Loucy (cell line): ENCODE measurements around the gene ZNF282.

Source experiments
- H2AFZ ChIP-seq: fragments of 200-600 bp; sonication (generic); 2 replicates; pipeline ENCODE4 v1.6.0; 2016; ENCODE audit warnings: antibody characterized with exemption, mild to moderate bottlenecking, low read length, moderate library complexity
- H3F3A ChIP-seq: fragments of 200-600 bp; 2 replicates; pipeline ENCODE4 v1.6.0; 2016; ENCODE audit warnings: antibody characterized with exemption, low read depth, mild to moderate bottlenecking
- H3K27me3 ChIP-seq: fragments of 200-600 bp; sonication (generic); 2 replicates; pipeline ENCODE4 v1.6.1; 2014; ENCODE audit warnings: low read length, mild to moderate bottlenecking; ENCODE audit not compliant: insufficient read depth, poor library complexity, severe bottlenecking
- H3K36me3 ChIP-seq: fragments of 200-600 bp; sonication (generic); 2 replicates; pipeline ENCODE4 v1.6.1; 2016; ENCODE audit warnings: low read length; ENCODE audit not compliant: insufficient read depth
- H3K4me1 ChIP-seq: fragments of 200-600 bp; sonication (generic); 2 replicates; pipeline ENCODE4 v1.5.1; 2014; ENCODE audit warnings: low read length, mild to moderate bottlenecking; ENCODE audit not compliant: insufficient read depth, poor library complexity, severe bottlenecking
- H3K4me2 ChIP-seq: fragments of 200-600 bp; sonication (generic); 2 replicates; pipeline ENCODE4 v1.6.0; 2014; ENCODE audit warnings: antibody characterized with exemption, low read length, low read depth, mild to moderate bottlenecking; ENCODE audit not compliant: poor library complexity, severe bottlenecking
- H3K4me3 ChIP-seq: fragments of 200-600 bp; sonication (generic); 2 replicates; pipeline ENCODE4 v1.5.1; 2014; ENCODE audit warnings: low read length, mild to moderate bottlenecking, mixed read lengths; ENCODE audit not compliant: poor library complexity, severe bottlenecking
- H3K79me2 ChIP-seq: fragments of 200-600 bp; sonication (generic); 2 replicates; pipeline ENCODE4 v1.6.1; 2014; ENCODE audit warnings: low read length; ENCODE audit not compliant: insufficient read depth
- H3K9ac ChIP-seq: fragments of 200-600 bp; sonication (generic); 2 replicates; pipeline ENCODE4 v1.6.0; 2014; ENCODE audit warnings: mild to moderate bottlenecking, low read depth, low read length, moderate library complexity; ENCODE audit not compliant: poor library complexity, severe bottlenecking
- H3K9me2 ChIP-seq: fragments of 200-600 bp; sonication (generic); replicated peaks from 2 replicates; pipeline ENCODE4 v1.6.1; 2016; ENCODE audit warnings: low read depth, low read length, mixed read lengths
- H3K9me3 ChIP-seq: fragments of 200-600 bp; sonication (generic); 2 replicates; pipeline ENCODE4 v1.6.1; 2014; ENCODE audit warnings: mild to moderate bottlenecking, antibody characterized with exemption, low read length, low read depth; ENCODE audit not compliant: insufficient read depth
- H4K20me1 ChIP-seq: fragments of 200-600 bp; sonication (generic); 2 replicates; pipeline ENCODE4 v1.6.0; 2014; ENCODE audit warnings: antibody characterized with exemption, low read length, mild to moderate bottlenecking; ENCODE audit not compliant: insufficient read depth, poor library complexity, severe bottlenecking
- EZH2phosphoT487 ChIP-seq: fragments of 200-600 bp; IDR thresholded peaks from 2 replicates; pipeline ENCODE4 v1.6.1; 2018; ENCODE audit warnings: antibody characterized with exemption, mild to moderate bottlenecking, moderate library complexity, borderline replicate concordance
- TF ChIP-seq, protein P1 (sequence below): fragments of 200-600 bp; sonication (generic); conservative IDR thresholded peaks from 2 replicates; pipeline ENCODE4 v1.5.1; 2014; ENCODE audit warnings: mild to moderate bottlenecking, antibody characterized with exemption, low read length

Gene ZNF282

DNA sequence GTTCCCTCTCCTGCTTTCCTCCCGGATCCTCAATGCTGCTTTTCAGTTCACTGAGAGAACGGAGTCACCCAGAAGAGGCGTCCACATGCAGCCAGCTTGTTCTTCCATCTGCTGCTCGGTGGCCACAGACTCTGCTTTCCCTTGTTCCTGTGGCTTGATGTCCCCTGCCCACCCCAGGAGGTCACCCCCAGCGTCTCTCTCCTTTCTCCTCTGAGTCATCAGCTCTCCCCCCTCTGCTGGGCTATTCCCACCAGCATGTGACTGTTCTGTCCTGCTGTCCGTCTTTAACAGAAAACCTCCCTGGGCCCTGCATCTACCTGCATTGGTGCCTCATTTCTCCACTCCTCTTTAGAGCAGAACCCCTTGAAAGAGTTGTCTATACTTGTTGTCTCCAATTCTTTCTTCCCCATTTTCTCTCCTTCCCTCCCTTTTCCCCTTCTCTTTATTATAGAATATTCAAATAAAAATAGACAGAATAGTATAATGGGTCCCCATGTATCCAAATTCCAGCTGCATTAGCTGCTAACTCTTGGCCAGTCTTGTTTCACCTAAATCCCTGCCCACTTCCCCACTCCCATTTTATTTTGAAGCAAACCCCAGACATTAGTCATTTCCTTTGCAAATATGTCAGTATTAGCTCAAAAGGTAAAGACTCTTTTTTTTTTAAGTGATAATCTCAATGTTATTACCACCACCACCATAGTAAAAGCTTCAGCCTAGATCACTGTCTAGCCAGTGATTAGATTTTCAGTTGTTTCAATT, 4.1 kb downstream of the ZNF282 start:
- Histone ChIP-seq H4K20me1 (peaks cover 61% of the 10 kb centered on the region), H3K4me2 (peak overlapping the region; percentile 97), H3F3A (no peaks in the 10 kb centered on the region), H3K27me3 (no peaks in the 10 kb centered on the region), H3K4me3 (peak overlapping the region; percentile 32), H3K36me3 (peaks cover 51% of the 10 kb centered on the region; the same call in 1 of the 2 replicates), H2AFZ (no peak overlapping the region), H3K4me1 (peaks cover 37% of the 10 kb centered on the region), H3K9ac (peak overlapping the region; percentile 18), H3K79me2 (peaks cover 77% of the 10 kb centered on the region), H3K9me3 (no peaks in the 10 kb centered on the region), H3K9me2 (no peaks in the 10 kb centered on the region)
- no peak for TF ChIP-seq EZH2phosphoT487
- TF ChIP-seq, protein P1, sequence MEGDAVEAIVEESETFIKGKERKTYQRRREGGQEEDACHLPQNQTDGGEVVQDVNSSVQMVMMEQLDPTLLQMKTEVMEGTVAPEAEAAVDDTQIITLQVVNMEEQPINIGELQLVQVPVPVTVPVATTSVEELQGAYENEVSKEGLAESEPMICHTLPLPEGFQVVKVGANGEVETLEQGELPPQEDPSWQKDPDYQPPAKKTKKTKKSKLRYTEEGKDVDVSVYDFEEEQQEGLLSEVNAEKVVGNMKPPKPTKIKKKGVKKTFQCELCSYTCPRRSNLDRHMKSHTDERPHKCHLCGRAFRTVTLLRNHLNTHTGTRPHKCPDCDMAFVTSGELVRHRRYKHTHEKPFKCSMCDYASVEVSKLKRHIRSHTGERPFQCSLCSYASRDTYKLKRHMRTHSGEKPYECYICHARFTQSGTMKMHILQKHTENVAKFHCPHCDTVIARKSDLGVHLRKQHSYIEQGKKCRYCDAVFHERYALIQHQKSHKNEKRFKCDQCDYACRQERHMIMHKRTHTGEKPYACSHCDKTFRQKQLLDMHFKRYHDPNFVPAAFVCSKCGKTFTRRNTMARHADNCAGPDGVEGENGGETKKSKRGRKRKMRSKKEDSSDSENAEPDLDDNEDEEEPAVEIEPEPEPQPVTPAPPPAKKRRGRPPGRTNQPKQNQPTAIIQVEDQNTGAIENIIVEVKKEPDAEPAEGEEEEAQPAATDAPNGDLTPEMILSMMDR = no peak

DNA sequence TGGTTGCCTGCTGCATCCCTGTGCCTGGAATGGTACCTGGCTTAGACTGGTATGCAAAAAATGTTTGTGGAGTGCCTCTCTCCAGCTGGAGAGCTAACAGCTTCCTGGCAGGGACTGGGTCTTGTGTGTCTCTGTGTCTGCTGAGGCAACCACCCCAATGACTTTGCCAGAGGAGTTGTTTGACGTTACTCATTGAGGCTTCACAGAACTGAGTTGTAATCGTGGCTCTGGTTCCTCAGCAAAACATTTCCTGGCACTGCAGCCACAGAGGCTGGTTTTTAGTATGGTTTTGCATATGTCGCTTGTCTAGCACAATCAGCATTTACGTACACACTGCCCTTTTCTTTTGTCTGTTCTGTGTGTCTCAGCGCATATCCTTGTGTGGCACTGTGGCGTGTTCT, 7.5 kb downstream of the ZNF282 start:
- H4K20me1 ChIP-seq = peaks cover 43% of the 10 kb centered on the region
- H2AFZ ChIP-seq = no peak overlapping the region

DNA sequence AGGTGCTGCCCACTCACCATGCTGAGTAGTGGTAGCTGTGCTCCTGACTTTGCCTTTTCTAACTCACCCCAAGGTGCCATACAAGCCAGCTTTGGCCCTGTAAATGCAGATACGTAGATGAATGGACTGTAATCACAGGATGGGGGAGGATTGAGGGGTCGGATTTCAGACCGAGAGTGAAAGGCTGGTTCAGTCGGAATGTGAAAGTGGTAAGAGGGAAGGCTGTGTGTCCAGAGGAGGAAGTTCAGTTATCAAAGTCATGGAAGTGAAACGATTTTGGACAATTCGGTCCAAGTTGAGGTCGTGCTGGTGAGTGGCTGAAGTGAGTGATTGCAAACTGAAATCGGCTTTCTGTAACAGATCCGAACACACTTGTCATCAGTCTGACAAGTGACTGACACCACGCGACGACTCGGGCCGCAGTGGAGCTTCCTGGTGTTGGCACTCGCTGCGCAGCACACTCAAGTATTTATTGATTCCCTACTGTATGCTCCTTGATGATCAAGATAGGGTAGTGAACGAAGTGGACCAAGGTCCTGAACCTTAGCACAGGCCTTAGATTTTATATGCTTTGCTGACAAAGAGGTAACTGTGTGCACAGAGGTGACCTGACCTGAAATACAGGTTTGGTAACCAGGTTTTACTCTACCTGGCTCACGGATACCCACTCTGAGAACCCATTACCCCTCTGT, 10.5 kb downstream of the ZNF282 start:
- H3K4me2 ChIP-seq = no peak overlapping the region
- peaks cover 24% of the 10 kb centered on the region for H4K20me1 ChIP-seq
- no peak overlapping the region for H3K4me3 ChIP-seq
- TF ChIP-seq, protein P1 = no peak
- no peak for TF ChIP-seq EZH2phosphoT487
- H3K4me1 ChIP-seq = peaks cover 6% of the 10 kb centered on the region
- H3F3A ChIP-seq = no peaks in the 10 kb centered on the region
- peaks cover 80% of the 10 kb centered on the region; the same call in 1 of the 2 replicates for H3K36me3 ChIP-seq
- H3K79me2 ChIP-seq = peaks cover 27% of the 10 kb centered on the region; the same call in 1 of the 2 replicates
- H3K9me3 ChIP-seq = no peaks in the 10 kb centered on the region
- no peaks in the 10 kb centered on the region for H3K9me2 ChIP-seq
- H2AFZ ChIP-seq = no peak overlapping the region
- no peak overlapping the region for H3K9ac ChIP-seq
- H3K27me3 ChIP-seq = no peaks in the 10 kb centered on the region

More for the DNA sequence above, 7.5 kb downstream of the ZNF282 start:
- Histone ChIP-seq H3K79me2 (peaks cover 54% of the 10 kb centered on the region), H3F3A (no peaks in the 10 kb centered on the region), H3K36me3 (peaks cover 78% of the 10 kb centered on the region; the same call in 1 of the 2 replicates), H3K9me3 (no peaks in the 10 kb centered on the region), H3K9me2 (no peaks in the 10 kb centered on the region), H3K9ac (no peak overlapping the region), H3K27me3 (no peaks in the 10 kb centered on the region), H3K4me3 (peak overlapping the region; percentile 5), H3K4me1 (peaks cover 22% of the 10 kb centered on the region), H3K4me2 (peak overlapping the region; percentile 37)
- no peak for TF ChIP-seq EZH2phosphoT487
- TF ChIP-seq, protein P1 = no peak
